HEK293 (cell line): ENCODE data around the gene LVRN.

Source experiments
- KLF16 ChIP-seq: fragments of 450-650 bp; formaldehyde crosslinking; IDR thresholded peaks from 2 replicates; pipeline ENCODE4 v1.5.1; 2017; ENCODE audit warnings: missing biosample characterization, missing genetic modification characterization
- PRDM10 ChIP-seq: fragments of 450-650 bp; formaldehyde crosslinking; IDR thresholded peaks from 2 replicates; pipeline ENCODE4 v1.5.1; 2016; ENCODE audit warnings: missing biosample characterization, missing genetic modification characterization
- REPIN1 ChIP-seq: fragments of 450-650 bp; formaldehyde crosslinking; IDR thresholded peaks from 2 replicates; pipeline ENCODE4 v1.5.1; 2017; ENCODE audit warnings: missing biosample characterization, missing genetic modification characterization, low read depth
- YY1 ChIP-seq: fragments of 450-650 bp; formaldehyde crosslinking; IDR thresholded peaks from 2 replicates; pipeline ENCODE4 v1.5.1; 2018; ENCODE audit warnings: missing biosample characterization, missing genetic modification characterization
- ZNF114 ChIP-seq: fragments of 450-650 bp; formaldehyde crosslinking; IDR thresholded peaks from 2 replicates; pipeline ENCODE4 v1.5.0; 2017; ENCODE audit warnings: missing biosample characterization, missing genetic modification characterization
- ZNF214 ChIP-seq: fragments of 450-650 bp; formaldehyde crosslinking; IDR thresholded peaks from 2 replicates; pipeline ENCODE4 v1.5.1; 2017; ENCODE audit warnings: missing biosample characterization, mild to moderate bottlenecking, missing genetic modification characterization, borderline replicate concordance
- ZSCAN5A ChIP-seq: fragments of 450-650 bp; formaldehyde crosslinking; IDR thresholded peaks from 2 replicates; pipeline ENCODE4 v1.5.1; 2016; ENCODE audit warnings: missing biosample characterization, missing genetic modification characterization
- TF ChIP-seq, protein P1 (sequence below): fragments of 450-650 bp; formaldehyde crosslinking; IDR thresholded peaks from 2 replicates; pipeline ENCODE4 v1.5.1; 2016; ENCODE audit warnings: missing biosample characterization, missing genetic modification characterization

- TF ChIP-seq ZSCAN5A (tag by site-specific recombination), result no peak
- TF ChIP-seq, protein P1, sequence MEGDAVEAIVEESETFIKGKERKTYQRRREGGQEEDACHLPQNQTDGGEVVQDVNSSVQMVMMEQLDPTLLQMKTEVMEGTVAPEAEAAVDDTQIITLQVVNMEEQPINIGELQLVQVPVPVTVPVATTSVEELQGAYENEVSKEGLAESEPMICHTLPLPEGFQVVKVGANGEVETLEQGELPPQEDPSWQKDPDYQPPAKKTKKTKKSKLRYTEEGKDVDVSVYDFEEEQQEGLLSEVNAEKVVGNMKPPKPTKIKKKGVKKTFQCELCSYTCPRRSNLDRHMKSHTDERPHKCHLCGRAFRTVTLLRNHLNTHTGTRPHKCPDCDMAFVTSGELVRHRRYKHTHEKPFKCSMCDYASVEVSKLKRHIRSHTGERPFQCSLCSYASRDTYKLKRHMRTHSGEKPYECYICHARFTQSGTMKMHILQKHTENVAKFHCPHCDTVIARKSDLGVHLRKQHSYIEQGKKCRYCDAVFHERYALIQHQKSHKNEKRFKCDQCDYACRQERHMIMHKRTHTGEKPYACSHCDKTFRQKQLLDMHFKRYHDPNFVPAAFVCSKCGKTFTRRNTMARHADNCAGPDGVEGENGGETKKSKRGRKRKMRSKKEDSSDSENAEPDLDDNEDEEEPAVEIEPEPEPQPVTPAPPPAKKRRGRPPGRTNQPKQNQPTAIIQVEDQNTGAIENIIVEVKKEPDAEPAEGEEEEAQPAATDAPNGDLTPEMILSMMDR (tag by site-specific recombination), result no peak
- TF ChIP-seq YY1 (tag by site-specific recombination), result no peak
- no peak for TF ChIP-seq REPIN1
- no peak for TF ChIP-seq KLF16 (tag by site-specific recombination)
- no peak for TF ChIP-seq PRDM10 (tag by site-specific recombination)
- no peak for TF ChIP-seq ZNF214 (tag by site-specific recombination)
- no peak for TF ChIP-seq ZNF114 (tag by site-specific recombination)
Measured at GRCh38 chr5:116046823-116047222, 84.5 kb downstream of the LVRN start.
